Measurements from ENCODE around the gene ADAMTS2.

DNA sequence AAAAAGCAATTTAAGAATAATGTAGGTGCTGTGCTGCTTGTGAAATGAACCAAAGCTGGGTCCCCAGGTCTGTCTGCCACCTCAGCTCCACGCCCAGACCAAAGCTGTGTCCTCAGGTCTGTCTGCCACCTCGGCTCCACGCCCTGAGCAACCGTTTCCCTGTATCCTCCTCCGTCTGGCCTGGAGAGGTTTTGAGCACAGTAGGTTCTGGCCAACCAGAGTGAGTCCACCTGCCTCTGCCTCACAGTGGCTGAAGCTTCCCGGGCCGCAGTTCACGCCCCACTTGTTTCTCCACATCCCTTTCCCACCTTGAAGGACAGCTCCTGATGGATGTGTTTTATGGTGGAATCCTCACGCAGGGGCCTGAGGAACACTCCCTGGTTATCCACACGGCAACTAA lies 120.5 kb downstream of the ADAMTS2 start:
- TF ChIP-seq, protein P1, sequence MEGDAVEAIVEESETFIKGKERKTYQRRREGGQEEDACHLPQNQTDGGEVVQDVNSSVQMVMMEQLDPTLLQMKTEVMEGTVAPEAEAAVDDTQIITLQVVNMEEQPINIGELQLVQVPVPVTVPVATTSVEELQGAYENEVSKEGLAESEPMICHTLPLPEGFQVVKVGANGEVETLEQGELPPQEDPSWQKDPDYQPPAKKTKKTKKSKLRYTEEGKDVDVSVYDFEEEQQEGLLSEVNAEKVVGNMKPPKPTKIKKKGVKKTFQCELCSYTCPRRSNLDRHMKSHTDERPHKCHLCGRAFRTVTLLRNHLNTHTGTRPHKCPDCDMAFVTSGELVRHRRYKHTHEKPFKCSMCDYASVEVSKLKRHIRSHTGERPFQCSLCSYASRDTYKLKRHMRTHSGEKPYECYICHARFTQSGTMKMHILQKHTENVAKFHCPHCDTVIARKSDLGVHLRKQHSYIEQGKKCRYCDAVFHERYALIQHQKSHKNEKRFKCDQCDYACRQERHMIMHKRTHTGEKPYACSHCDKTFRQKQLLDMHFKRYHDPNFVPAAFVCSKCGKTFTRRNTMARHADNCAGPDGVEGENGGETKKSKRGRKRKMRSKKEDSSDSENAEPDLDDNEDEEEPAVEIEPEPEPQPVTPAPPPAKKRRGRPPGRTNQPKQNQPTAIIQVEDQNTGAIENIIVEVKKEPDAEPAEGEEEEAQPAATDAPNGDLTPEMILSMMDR (IDR thresholded peaks at IDR 0.05) = no peak
- TF ChIP-seq POLR2A (IDR thresholded peaks at IDR 0.05) = no peak
